Frontal cortex (tissue), 4 donors: ENCODE measurements around the gene WBP2. TPM values are rescaled to one million over a fixed set of nuclear protein-coding genes. Genes with fewer than 3 reads are reported as not detected.

Experiments used
- DNase-seq, 2 donors: peaks; one replicate each; pipeline ENCODE4 v3.0.0; 2012; ENCODE audit warnings: low spot score in 2 of 2
- FAIRE-seq: peaks from 2 replicates; lab custom pipeline; 2012; peaks lifted over from hg19 to GRCh38; lab: Jason Lieb, UNC
- total RNA-seq: library from RNA; depleted of rRNA; stranded (reverse); fragments of >200 nt; gene quantifications from one replicate; pipeline ENCODE4 v1.2.3, GENCODE V29; 2014
- donor health status: control.
- donor health status: control.
- donor health status: control.

The WBP2 gene
- total RNA-seq: 22.0 TPM

DNA sequence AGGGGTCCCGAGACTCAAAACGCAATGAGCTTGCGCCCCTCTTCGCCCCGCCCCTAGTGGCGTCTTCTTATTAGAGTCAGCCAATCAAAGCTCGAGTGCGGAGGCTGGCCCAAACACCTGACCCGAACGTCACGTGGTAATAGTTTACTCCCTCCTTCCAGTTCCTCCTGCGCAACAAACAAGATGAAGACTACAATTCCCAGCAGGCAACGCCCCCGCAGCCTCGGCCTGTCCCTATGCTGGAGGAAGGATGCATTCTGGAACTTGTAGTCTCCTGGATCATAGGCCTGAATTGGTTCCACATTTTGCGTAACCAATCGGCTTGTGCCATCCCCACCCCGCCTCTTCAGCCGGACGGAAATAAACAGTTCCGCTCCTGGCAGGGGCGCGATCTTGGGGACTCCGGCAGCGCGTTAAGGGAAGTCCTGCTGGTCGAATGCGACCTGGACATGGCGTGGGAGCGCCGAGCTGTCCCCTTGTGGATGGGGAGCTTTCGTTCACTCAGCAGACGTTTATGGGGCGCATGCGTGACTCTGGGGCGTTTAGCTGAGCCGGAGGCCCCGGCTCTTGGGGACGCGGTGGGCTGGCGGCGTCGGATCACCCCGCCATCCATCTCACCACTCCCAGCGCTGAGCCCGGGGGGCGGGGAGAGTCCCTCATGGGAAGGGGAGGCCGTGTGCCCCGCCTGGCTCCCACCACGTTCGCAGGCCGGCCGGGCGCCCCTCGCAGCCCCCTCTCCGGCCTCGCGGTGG, at the start of gene WBP2:
Gene WBP2 (minus strand): TSS at position 26 of the 752 bp plus-strand sequence. CDS start 38 bp downstream, outside the sequence.
- FAIRE-seq (peak; percentile 97), DNase-seq (peak; percentile 98 to 99)

DNA sequence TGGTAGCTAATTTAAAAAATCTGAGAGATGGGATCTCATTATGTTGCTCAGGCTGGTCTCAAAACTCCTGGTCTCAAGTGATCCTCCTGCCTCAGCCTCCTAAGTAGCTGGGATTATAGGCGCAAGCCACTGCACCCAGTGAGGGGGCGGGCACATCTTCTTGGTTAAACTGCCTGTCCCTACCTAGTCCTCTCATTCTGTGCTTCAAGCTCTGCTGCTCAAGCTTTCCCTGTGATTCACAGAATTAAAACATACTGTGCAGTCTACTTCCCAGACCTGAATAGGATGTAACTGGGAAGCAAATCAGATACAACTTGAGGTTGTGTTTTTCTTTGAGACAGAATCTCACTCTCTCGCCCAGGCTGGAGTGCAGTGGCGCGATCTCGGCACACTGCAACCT, 47.3 kb upstream of the WBP2 start:
- no peak for FAIRE-seq
- DNase-seq: no peak

DNA sequence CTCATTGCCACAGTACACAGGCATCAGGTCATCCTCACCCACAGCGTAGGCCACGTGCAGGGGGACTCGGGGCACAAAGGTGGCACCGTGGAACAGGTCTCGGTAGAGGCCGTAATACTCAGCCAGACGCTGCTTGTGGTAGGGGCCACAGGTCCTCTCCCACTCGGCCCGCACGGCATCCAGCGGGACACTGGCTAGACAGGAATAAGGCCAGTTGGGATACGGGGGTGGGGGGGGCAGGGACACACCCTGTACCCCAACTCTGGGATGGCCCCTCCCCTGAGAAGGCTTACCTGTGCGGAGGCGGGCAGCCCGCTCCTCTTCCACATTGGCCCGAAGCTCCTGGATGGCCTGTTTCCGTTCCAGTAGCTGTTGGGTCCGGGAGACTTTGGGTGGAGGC, 46.6 kb upstream of the WBP2 start:
- FAIRE-seq: no peak

DNA sequence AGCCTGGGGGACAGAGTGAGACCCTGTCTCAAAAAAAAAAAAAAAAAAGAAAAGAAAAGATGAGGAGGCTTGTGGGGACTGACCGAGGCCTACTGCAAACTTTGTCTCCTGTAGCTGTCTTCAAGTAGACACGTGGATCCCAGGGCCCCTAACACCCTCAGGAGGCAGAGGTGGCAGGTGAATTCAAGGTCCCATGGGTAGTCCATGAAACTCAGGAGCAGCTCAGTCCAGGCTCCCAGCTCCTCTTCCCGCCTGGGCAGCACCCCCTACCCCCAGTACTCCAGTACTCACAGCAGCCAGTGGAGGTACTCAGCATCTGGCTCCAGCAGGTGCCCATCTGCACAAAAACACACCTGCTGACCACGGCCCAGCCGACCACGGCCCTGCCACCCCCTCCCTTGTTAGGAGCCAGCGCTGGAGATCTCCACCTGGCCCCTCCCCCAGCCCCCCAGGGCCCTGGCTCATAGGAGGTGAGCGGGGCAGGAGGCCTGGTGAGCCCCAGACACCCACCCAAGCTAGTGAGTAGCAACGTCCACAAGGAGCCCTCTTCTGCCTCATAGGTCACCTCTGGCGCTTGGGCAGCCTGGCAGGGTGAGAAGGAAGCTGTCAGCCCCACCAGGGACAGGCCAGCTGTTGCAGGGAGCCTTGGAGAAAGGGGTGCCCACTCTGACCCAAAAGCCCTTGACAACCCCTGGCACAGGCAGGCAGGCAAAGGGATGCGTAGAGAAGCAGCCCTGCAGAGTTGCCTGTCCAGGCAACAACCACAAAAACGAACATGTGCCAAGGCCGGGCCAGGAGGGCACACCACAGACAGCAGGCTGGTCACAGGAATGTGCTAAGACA, 45.8 kb upstream of the WBP2 start:
- FAIRE-seq (no peak), DNase-seq (no peak)

More for the DNA sequence above, 46.6 kb upstream of the WBP2 start:
- no peak for DNase-seq

DNA sequence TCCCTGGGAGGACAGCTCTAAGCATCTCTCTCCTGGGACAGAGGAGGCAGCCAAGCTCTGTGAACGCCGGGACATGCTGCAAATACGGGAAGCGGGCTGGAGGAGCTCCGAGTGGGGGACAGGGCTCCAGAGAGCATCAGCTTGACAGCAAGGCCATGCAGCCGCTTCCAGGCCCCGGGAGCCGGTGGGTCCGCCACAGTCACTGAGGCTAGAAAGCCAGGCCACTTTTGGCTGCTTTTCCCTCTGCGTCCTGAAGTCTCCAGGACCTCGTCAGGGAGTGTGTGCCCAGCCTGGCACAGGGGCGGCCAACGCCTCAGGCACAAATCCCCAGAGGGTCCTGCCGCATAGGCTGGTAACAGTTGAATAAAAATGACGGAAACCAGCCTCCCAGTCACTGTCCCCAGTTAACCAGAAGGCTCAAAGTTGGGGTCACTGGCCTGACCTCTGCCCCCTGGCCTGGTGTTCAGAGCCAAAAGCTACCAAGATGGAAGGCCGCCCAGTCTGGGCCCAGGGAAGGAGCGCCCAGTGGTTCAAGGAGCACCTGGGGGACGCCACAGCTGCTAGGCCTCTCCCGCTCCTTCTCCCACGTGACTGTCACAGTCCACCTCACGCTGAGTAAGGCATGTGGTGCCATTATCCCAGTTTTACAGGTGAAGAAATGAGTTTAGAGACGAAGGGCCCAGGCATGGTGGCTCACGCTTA, 44.8 kb upstream of the WBP2 start:
- DNase-seq (no peak), FAIRE-seq (no peak)

DNA sequence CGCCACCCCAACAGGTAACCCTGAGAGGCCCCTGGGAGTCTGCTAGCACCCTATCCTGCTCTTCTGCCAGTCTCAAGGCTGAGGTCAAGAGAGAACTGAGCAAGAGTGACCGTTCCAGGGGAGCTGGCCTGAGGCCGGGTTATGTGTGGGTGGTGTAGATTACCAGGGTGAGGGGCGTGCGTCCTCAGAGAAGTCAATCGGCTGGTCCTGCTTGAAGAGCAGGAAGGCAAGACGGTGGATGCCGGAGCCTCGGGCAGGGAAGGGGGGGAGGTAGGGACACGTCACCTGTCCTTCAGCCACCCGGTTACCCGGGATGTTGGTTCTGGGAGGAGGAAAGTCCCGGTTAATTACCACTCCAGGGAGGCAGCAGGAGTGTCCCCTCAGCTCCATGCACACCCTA, 44.2 kb upstream of the WBP2 start:
- DNase-seq: no peak
- FAIRE-seq: no peak

DNA sequence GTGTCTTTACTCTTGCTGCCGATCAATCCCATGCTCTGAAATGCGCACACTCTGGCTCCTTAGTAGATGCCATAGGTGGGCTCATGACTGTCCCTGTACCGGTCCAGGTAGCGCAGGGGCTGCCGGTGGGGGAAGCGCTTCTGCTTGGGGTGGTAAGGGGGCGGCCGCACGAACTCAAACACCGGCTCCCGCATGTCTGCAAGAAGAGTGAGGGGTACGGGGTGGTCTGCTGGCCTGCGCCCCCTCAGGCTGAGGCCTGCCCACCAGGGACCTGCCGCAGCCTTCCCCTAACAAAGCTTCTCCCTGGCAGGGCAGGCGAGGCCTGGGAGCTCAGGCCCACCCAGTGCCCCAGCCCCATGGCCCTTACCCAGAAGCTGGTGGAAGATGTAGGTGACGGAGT, 43.7 kb upstream of the WBP2 start:
- DNase-seq (no peak), FAIRE-seq (no peak)

DNA sequence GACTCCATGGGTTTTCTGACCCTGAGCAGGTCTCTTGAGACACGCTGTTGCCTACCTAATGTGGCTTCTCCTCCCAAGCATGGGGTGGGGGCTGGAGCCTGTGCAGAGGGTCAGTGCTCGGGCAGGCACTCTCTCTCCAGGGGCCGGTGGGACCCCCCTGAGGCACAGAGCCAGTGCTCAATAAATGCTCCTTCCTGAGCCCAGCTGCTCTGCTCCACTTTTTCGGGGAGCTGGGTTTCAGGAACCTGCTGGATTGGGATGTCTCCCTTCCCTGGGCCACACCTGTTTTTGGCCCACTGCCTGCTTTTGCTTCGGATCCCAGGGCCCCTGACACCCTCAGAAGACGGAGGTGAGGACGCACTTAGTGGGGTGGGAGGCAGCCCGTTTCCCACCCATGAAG, 42.9 kb upstream of the WBP2 start:
- FAIRE-seq (no peak), DNase-seq (no peak)

DNA sequence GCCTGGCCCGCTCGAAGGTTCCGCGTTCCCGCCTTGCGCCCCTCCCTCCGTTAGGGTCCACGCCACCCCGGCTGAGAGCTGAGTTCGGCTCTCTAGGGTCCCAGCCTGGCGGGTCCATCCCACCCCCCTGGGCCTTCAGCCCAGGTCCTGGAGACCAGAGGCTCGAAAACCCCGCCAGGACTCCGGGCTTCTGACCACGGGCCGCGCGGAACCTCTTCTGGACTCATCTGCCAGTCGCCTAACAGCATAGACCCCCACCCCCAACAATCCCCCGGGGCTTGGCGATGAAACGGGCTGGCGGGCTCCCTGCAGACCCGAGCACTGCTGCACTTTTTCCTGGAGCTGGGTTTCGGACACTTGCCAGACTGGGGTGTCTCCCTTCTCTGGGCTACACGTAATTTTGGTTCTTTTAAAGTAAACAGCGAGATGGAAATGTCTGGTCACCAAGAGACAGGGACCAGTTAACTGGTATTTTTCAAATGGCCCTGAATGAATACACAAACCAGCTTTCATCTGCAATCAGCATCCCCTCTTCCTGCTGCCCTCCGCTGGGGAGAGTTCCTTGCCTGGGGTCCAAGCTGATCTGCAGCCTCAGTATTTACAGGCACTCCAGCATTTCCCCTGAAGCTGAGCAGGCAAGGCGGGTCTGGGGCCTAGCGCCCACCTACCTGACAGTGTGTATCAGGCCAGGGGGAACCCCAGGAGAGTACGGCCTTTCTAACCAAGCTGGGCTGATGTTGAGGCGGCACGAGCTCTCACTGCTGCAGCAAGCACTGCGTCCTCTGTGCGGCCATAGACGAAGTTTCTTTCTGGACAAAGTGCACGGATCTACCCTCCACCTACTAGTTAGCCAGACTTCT, 42.3 kb upstream of the WBP2 start:
- DNase-seq (no peak), FAIRE-seq (no peak)

DNA sequence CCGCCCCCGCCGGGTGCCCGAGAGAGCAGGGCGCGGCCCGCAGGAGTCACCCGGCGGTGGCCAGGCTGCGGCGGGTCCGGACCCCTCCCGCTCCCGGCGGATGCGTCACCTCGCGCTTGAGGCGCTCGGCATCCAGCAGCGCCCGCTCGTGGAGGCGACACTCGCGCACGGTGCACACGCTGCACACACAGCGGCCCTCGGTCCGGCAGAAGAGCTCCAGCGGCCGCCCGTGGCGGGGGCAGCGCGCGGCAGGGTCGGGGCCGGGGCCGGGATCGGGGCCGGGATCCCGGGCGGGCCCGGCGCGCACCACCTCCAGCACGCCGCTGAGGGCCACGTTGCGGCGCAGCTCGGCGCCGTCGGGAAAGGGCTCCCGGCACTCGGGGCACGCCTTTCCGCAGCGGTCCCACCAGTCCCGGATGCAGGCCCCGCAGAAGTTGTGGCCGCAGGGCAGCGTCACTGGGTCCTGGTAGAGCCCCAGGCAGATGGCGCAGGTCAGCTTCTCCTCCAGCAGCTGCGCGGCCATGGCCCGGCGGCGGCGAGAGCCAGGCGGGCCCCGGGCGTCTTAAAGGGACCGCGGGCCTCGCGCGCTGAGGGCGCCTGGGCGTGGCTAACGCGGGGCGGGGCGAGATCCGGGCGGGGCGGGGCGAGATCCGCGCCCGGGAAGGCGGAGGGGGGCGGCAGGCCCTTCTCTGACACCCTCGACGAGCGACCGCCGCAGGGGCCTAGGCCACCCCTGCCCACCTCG, 41.5 kb upstream of the WBP2 start, which contains the start of gene TRIM65:
Gene TRIM65 (minus strand): TSS at position 537 of the 745 bp plus-strand sequence. CDS start 14 bp downstream, at position 523.
- no peak for FAIRE-seq
- DNase-seq: peak; percentile 92 to 94

DNA sequence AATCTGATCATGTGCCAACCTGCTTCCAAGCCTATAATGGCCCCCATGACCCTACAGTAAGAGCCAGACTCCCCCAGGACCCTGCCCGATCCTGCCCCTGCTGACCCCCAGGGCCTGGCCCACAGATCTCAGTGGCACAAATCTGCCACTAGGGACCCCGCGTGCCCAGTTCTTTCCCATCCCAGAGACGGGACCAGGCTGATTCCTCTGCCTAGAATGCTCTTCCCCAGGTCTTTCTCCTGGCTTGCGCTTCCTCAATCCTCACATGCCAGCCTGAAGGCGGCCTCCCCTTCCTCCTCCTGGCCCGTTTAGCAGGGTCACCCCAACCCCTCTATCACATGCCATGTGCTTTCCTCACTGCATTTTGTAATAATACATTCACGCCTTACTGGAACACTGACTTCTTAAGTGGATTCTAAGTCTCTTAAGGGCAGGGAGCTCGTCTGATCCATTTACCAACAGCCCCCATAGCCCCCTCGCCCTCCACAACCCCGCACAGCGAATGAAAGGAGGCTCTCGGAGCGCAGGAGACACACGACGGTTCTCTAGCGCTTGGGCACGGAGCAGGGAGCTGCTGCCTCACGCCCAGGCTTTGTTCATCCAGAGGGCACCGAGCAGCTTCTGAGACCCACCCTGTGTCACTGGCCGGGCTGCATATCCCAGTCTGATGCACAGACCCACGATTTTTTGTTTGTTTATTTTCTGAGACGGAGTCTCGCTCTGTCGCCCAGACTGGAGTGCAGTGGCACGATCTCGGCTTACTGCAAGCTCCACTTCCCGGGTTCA, 40.4 kb upstream of the WBP2 start:
- FAIRE-seq (no peak), DNase-seq (no peak)

DNA sequence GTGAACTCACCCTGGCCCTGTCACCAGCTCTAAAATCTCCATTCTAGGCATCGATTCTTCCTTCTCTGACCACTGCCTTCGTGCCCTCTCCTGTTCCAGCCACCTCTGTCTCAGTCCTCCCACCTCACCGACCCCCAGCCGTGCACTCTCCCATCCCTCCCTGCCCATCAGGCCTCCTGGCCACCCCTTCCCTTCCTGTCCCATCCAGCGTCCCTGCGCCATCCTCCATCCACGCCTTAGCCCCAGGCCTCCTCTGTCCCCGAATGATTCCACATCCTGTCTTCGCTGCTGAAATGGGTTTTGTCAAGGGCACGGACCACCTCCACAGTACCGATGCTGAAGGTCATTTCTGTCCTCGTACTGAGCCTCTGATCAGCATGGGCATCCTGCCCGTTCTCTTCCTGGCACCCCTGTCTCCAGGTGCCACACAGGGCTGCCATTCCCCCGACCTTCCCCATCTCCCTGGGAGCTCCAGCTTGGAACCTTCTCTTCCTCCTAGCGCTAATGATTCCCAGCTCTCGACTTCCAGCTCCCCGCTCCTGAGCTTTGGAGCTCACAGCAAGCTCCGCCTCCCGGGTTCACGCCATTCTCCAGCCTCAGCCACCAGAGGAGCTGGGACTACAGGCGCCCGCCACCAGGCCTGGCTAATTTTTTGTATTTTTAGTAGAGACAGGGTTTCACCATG, 39.1 kb upstream of the WBP2 start:
- no peak for DNase-seq
- FAIRE-seq: no peak

DNA sequence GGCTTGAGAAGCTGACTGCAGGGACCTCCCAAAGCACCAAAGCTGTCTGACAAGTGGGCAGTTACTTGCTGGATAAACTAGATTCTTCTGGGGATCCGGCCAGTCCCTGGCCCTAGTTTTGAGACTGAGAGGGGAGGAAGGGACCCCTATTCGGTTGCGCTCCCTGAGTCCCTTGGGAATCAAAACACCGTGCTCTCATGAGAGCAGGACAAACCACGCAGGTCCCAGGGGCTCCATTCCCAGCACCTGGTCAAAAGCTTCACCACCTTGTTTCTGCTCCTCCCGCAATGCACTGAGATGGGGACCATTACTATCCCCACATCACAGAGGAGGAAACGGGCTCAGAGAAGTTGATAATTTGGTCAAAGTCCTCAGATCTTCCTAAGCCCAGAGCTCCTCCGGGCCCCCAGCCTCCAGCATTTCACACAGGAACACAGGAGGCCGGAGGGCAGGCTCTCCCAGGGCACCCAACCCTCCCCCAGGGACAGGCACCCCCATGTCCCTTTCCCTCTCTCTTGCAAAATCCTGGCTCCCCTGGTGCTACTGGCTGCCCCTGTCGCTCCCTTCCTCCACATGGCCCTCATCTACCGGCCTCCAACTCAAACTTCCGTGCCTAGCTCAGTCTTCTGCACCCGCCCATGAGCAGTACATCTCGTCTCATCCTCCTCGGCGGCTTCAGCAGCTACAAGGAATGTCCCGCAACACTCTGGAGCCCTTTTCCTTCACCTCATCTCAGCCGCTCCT, 38.3 kb upstream of the WBP2 start:
- DNase-seq: no peak
- FAIRE-seq: no peak

DNA sequence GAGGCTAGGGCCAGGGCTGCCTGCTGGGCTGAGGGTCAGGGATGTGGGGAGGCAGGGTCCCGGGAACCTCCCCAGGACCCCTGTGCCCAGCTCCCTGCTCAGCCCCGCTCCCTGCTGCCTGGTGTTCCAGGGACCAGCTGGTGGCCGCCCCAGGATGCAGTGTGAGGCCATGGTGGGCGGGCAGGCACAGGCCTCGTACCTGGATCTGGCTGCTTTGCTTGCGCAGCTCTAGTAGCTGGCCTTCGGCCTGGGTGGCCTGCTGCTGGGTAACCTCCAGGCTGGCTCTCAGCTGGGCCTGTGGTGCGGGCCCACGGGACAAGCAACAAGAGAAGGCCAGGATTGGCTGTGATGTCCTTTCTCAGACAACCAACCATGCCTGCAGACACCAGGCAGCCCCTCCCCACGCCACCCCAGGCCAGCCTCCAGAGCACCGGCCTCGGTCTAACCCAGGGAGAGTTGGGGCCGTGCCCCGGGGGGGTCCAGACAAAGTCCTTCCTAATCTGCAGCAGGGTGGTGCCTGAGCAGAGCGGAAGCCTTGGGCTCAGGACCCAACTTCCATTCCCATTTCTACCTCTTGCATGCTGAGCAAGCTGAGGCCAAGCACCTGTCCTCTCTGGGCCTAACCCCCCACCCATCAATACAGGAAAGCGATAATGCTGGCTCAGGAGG, 37.6 kb upstream of the WBP2 start:
- no peak for DNase-seq
- FAIRE-seq: no peak

DNA sequence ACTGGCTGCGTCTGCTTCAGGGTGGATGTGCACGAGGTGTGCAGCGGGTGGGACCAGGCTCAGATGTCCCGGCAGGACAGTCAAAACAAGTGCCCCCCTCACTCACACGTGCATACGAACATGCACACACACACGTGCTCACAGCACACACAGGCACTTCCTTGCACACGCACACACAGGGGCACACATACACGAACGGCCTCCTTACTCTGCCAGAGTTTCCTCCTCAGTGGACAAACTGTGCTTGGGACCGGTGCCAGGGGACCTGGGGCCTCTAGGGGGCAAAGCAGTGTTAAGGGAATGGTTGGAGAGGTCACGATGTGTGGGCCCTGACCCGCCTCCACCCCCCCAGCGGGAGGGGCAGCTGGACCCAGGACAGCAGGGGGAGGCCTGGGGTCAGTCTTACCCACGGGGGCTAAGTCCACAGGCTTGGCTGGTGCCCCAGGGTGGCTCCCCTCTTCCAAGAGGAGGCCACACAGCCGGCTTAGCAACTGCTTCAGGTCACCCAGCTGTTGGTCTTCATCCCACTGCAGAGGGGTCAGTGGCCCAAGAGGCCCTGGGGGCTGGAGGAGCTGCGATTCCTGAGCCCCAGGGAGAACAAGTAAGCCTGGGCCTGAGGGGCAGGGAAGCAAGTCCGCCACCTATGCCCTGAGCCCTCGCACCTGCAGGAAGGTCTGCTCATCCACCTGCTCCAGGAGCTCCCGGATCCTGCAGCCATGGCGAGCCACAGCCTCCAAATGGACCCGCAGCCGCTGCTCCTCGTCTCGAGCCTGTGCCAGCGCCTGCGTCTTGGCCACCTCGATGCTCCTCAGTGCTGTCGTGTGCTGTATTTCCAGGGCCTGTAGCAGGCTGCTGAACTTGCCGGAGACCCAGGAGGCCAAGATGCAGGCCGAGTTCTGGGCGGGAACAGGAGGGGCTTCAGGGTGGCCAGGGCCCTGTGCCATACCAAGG, 36.7 kb upstream of the WBP2 start:
- no peak for DNase-seq
- FAIRE-seq: no peak
